H9 (cell line): Measurements from ENCODE around the gene SF1. TPM values are rescaled to one million over a fixed set of nuclear protein-coding genes. Genes with fewer than 3 reads are reported as not detected.

ENCODE experiments used
- DNase-seq: peaks from one replicate; pipeline ENCODE4 v3.0.0-alpha.2; 2017
- H2AFZ ChIP-seq: one replicate; pipeline ENCODE4 v1.6.1; 2013; ENCODE audit warnings: mild to moderate bottlenecking, low read length, control low read depth, moderate library complexity
- H2AK5ac ChIP-seq: 2 replicates; pipeline ENCODE4 v1.6.1; 2013; ENCODE audit warnings: low read length, control low read depth, mixed read lengths; ENCODE audit not compliant: insufficient read length
- H2BK120ac ChIP-seq: one replicate; pipeline ENCODE4 v1.6.1; 2013; ENCODE audit warnings: low read depth, mild to moderate bottlenecking, low read length, control low read depth, inconsistent platforms; ENCODE audit not compliant: poor library complexity, severe bottlenecking
- H2BK12ac ChIP-seq: 2 replicates; pipeline ENCODE4 v1.6.1; 2013; ENCODE audit warnings: low read length, control low read depth, mixed read lengths, low read depth; ENCODE audit not compliant: insufficient read length
- H2BK15ac ChIP-seq: 2 replicates; pipeline ENCODE4 v1.6.1; 2013; ENCODE audit warnings: low read depth, low read length, control low read depth
- H2BK20ac ChIP-seq: one replicate; pipeline ENCODE4 v1.6.1; 2013; ENCODE audit warnings: low read depth, mild to moderate bottlenecking, low read length, control low read depth, inconsistent platforms; ENCODE audit not compliant: poor library complexity, severe bottlenecking
- H2BK5ac ChIP-seq: 2 replicates; pipeline ENCODE4 v1.6.1; 2013; ENCODE audit warnings: low read length, control low read depth, mixed read lengths; ENCODE audit not compliant: insufficient read length
- H3K14ac ChIP-seq: 2 replicates; pipeline ENCODE4 v1.6.1; 2013; ENCODE audit warnings: low read length, control low read depth; ENCODE audit not compliant: insufficient read depth
- H3K18ac ChIP-seq: 2 replicates; pipeline ENCODE4 v1.6.1; 2013; ENCODE audit warnings: low read depth, mild to moderate bottlenecking, mixed read lengths, low read length, control low read depth; ENCODE audit not compliant: insufficient read length
- H3K23ac ChIP-seq: 2 replicates; pipeline ENCODE4 v1.6.1; 2013; ENCODE audit warnings: low read length, control low read depth, mixed read lengths, low read depth; ENCODE audit not compliant: insufficient read length
- H3K23me2 ChIP-seq: 2 replicates; pipeline ENCODE4 v1.6.1; 2013; ENCODE audit warnings: low read depth, mild to moderate bottlenecking, mixed read lengths, low read length, control low read depth; ENCODE audit not compliant: insufficient read length, poor library complexity, severe bottlenecking
- H3K27ac ChIP-seq: 2 replicates; pipeline ENCODE4 v1.5.1; 2013; ENCODE audit warnings: low read length, control low read depth, mixed read lengths, low read depth; ENCODE audit not compliant: insufficient read length
- H3K27me3 ChIP-seq: 2 replicates; pipeline ENCODE4 v1.6.1; 2013; ENCODE audit warnings: low read length, control low read depth, inconsistent platforms; ENCODE audit not compliant: insufficient read depth
- H3K4ac ChIP-seq: 2 replicates; pipeline ENCODE4 v1.6.1; 2013; ENCODE audit warnings: low read depth, mild to moderate bottlenecking, control low read depth, inconsistent platforms, low read length, moderate library complexity
- H3K4me1 ChIP-seq: 2 replicates; pipeline ENCODE4 v1.6.1; 2013; ENCODE audit warnings: low read length, control low read depth, inconsistent platforms; ENCODE audit not compliant: insufficient read depth
- H3K4me2 ChIP-seq: 2 replicates; pipeline ENCODE4 v1.6.1; 2013; ENCODE audit warnings: low read length, control low read depth, mixed read lengths; ENCODE audit not compliant: insufficient read length, insufficient read depth
- H3K56ac ChIP-seq: 2 replicates; pipeline ENCODE4 v1.6.1; 2013; ENCODE audit warnings: low read depth, mild to moderate bottlenecking, mixed read lengths, low read length, control low read depth; ENCODE audit not compliant: insufficient read length
- H3K79me1 ChIP-seq: 2 replicates; pipeline ENCODE4 v1.6.1; 2013; ENCODE audit warnings: low read depth, mild to moderate bottlenecking, moderate library complexity, low read length, control low read depth, inconsistent platforms; ENCODE audit not compliant: insufficient read depth, poor library complexity, severe bottlenecking
- H3K79me2 ChIP-seq: 2 replicates; pipeline ENCODE4 v1.6.1; 2013; ENCODE audit warnings: low read length, control low read depth, inconsistent platforms; ENCODE audit not compliant: insufficient read depth
- H3K9ac ChIP-seq: 2 replicates; pipeline ENCODE4 v1.6.1; 2013; ENCODE audit warnings: low read length, control low read depth, mixed read lengths; ENCODE audit not compliant: insufficient read length; ENCODE audit errors: extremely low read depth
- H3K9me3 ChIP-seq: one replicate; pipeline ENCODE4 v1.6.1; 2013; ENCODE audit warnings: low read depth, low read length, inconsistent platforms; ENCODE audit not compliant: control insufficient read depth
- H3T11ph ChIP-seq: one replicate; pipeline ENCODE4 v1.6.1; 2013; ENCODE audit warnings: mild to moderate bottlenecking, low read length, control low read depth, inconsistent platforms
- H4K20me1 ChIP-seq: one replicate; pipeline ENCODE4 v1.6.1; 2013; ENCODE audit not compliant: control insufficient read depth, insufficient read length, insufficient read depth
- H4K5ac ChIP-seq: 2 replicates; pipeline ENCODE4 v1.6.1; 2013; ENCODE audit warnings: low read depth, mild to moderate bottlenecking, mixed read lengths, low read length, control low read depth; ENCODE audit not compliant: insufficient read length
- H4K8ac ChIP-seq: replicated peaks from 2 replicates; pipeline ENCODE4 v1.6.1; 2013; ENCODE audit warnings: low read length, control low read depth, mixed read lengths, low read depth; ENCODE audit not compliant: insufficient read length
- H4K91ac ChIP-seq: 2 replicates; pipeline ENCODE4 v1.6.1; 2013; ENCODE audit warnings: low read depth, mild to moderate bottlenecking, moderate library complexity, mixed read lengths, low read length, control low read depth; ENCODE audit not compliant: insufficient read length
- H3K27ac Mint-ChIP-seq, 3 experiments: 2 replicates in 2 of 3; 3 replicates in 1 of 3; pipeline ENCODE4 v1.8.0; 2020 to 2021; ENCODE audit warnings: mixed read lengths in 3 of 3, mild to moderate bottlenecking in 1 of 3, moderate library complexity in 1 of 3
- H3K27me3 Mint-ChIP-seq: 2 replicates; pipeline ENCODE4 v1.8.0; 2021; ENCODE audit warnings: low read depth, mild to moderate bottlenecking, moderate library complexity, mixed read lengths
- H3K36me3 Mint-ChIP-seq, 3 experiments: 2 replicates in 2 of 3; 3 replicates in 1 of 3; pipeline ENCODE4 v1.8.0; 2020 to 2021; ENCODE audit warnings: low read depth in 3 of 3, mixed read lengths in 3 of 3; ENCODE audit not compliant: insufficient read depth in 1 of 3
- H3K4me1 Mint-ChIP-seq, 2 experiments: 2 replicates each; pipeline ENCODE4 v1.8.0; 2020; ENCODE audit warnings: mixed read lengths in 2 of 2
- H3K4me3 Mint-ChIP-seq, 2 experiments: 2 replicates in 1 of 2; 3 replicates in 1 of 2; pipeline ENCODE4 v1.8.0; 2020 to 2021; ENCODE audit warnings: mild to moderate bottlenecking in 2 of 2, mixed read lengths in 2 of 2, moderate library complexity in 1 of 2
- H3K9me3 Mint-ChIP-seq, 2 experiments: 2 replicates in 1 of 2; 3 replicates in 1 of 2; pipeline ENCODE4 v1.8.0; 2020; ENCODE audit warnings: mild to moderate bottlenecking in 2 of 2, mixed read lengths in 2 of 2, moderate library complexity in 1 of 2
- WGBS: extraction: QIAGEN DNeasy Blood & Tissue Kit; methylation state at CpG from one replicate; pipeline ENCODE4 v1.1.7; 2013; ENCODE audit warnings: missing lambda C conversion rate, low lambda C conversion rate, mixed read lengths; ENCODE audit not compliant: insufficient read length; ENCODE audit errors: extremely low coverage; 5-methylcytosine and 5-hydroxymethylcytosine counted together
- total RNA-seq: library from RNA; stranded (reverse); gene quantifications from 2 replicates; pipeline ENCODE4 v1.2.1, GENCODE V29; 2021
- TF ChIP-seq, protein P1 (sequence below): fragments of 200-600 bp; sonication (generic); conservative IDR thresholded peaks from 3 replicates; pipeline ENCODE4 v1.8.0; 2021; ENCODE audit warnings: antibody characterized with exemption, mild to moderate bottlenecking

The SF1 gene
- total RNA-seq, 1 experiment from 2014 or later: 528 TPM

DNA sequence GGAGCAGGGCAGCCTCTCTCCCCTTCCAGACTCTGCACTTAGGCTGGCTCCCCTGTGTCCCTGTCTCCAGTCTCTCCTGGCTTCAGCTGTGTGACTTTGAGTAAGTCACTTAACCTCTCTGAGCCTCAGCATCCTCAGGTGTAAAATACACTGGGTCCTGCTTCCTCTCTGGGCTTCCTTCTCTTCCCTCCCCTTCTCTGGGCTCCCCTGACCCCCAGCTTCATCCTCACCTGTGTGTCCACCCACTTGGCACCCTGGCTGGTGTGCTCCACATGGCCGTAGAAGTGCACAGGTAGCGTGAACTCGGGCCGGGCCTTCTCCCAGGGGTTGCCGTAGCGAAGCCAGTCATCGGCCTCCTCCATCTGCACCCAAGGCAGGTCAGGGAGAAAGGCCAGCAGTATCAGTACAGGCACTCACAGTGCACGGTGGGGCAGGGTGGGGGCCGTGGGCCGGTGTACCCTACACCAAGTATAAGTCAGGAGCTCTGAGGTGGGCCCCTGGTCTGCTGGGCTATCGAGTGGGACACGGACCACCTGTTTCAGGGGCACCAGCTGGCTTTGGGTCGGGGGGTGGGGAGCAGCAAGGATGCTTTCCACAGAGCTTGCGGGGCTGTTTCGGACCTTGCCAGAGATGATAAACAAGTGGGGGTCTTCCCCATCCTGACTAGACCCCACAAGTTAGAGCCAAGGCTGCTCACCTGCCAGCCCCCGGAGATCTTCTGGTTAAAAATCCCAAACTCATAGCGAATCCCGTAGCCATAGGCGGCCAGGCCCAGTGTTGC is 20.6 kb downstream of the SF1 start:
- H2BK12ac ChIP-seq: no peak overlapping the region
- H3K36me3 Mint-ChIP-seq: peaks cover 0 to 14% (median 8%) of the 10 kb centered on the region in 3 experiments; a peak in 3 of 7 replicates
- H3K27me3 ChIP-seq: no peaks in the 10 kb centered on the region
- H3K4me2 ChIP-seq: no peak overlapping the region
- DNase-seq: no peak
- H4K91ac ChIP-seq: no peak overlapping the region
- no peaks in the 10 kb centered on the region for H3K23me2 ChIP-seq
- H3K4me1 ChIP-seq: peaks cover 4% of the 10 kb centered on the region; the same call in 1 of the 2 replicates
- TF ChIP-seq, protein P1, sequence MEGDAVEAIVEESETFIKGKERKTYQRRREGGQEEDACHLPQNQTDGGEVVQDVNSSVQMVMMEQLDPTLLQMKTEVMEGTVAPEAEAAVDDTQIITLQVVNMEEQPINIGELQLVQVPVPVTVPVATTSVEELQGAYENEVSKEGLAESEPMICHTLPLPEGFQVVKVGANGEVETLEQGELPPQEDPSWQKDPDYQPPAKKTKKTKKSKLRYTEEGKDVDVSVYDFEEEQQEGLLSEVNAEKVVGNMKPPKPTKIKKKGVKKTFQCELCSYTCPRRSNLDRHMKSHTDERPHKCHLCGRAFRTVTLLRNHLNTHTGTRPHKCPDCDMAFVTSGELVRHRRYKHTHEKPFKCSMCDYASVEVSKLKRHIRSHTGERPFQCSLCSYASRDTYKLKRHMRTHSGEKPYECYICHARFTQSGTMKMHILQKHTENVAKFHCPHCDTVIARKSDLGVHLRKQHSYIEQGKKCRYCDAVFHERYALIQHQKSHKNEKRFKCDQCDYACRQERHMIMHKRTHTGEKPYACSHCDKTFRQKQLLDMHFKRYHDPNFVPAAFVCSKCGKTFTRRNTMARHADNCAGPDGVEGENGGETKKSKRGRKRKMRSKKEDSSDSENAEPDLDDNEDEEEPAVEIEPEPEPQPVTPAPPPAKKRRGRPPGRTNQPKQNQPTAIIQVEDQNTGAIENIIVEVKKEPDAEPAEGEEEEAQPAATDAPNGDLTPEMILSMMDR: no peak
- H3K9ac ChIP-seq: no peak overlapping the region
- H2BK20ac ChIP-seq: no peak overlapping the region
- no CpG with 5 or more reads among the region's 19 CpGs for WGBS
- no peaks in the 10 kb centered on the region for H3K9me3 ChIP-seq
- H4K5ac ChIP-seq: no peak overlapping the region
- H3K9me3 Mint-ChIP-seq: no peaks in the 10 kb centered on the region; a peak in 1 of 5 replicates
- H3K79me2 ChIP-seq: no peaks in the 10 kb centered on the region
- no peaks in the 10 kb centered on the region for H4K20me1 ChIP-seq
- no peak overlapping the region for H2BK120ac ChIP-seq
- no peak overlapping the region for H3K18ac ChIP-seq
- H3K4ac ChIP-seq: no peak overlapping the region
- no peak overlapping the region for H2BK5ac ChIP-seq
- H3K56ac ChIP-seq: no peak overlapping the region
- no peak overlapping the region for H2AK5ac ChIP-seq
- peaks cover 39 to 63% of the 10 kb centered on the region in 2 experiments for H3K4me1 Mint-ChIP-seq
- no peak overlapping the region for H3K23ac ChIP-seq
- no peak overlapping the region for H4K8ac ChIP-seq
- H2BK15ac ChIP-seq: no peak overlapping the region
- no peaks in the 10 kb centered on the region for H3K79me1 ChIP-seq
- H3K4me3 Mint-ChIP-seq: peak overlapping the region in 1 of 2 experiments; percentile 34; a peak in 1 of 5 replicates
- H3T11ph ChIP-seq: no peak overlapping the region
- H2AFZ ChIP-seq: no peak overlapping the region
- no peaks in the 10 kb centered on the region; the same call in 1 of the 2 replicates for H3K27me3 Mint-ChIP-seq
- H3K14ac ChIP-seq: no peak overlapping the region
- no peak overlapping the region; a peak in 1 of 7 replicates for H3K27ac Mint-ChIP-seq
- H3K27ac ChIP-seq: no peak overlapping the region
